Suppressor macrophage treated with lipopolysaccharide for 4 hours (primary cell): Measurements from ENCODE around the gene GPR180.
A peak's percentile ranks its signal among the peaks of the same experiment; 100 is the strongest.
"Not testable (repeated sequence)": the region's sequence is repeated elsewhere in the genome, so short reads cannot be mapped to it uniquely, and the experiment has no call there.

Source experiments
- DNase-seq: peaks from one replicate; pipeline ENCODE4 v3.0.0-alpha.2; 2020

Gene GPR180

DNA sequence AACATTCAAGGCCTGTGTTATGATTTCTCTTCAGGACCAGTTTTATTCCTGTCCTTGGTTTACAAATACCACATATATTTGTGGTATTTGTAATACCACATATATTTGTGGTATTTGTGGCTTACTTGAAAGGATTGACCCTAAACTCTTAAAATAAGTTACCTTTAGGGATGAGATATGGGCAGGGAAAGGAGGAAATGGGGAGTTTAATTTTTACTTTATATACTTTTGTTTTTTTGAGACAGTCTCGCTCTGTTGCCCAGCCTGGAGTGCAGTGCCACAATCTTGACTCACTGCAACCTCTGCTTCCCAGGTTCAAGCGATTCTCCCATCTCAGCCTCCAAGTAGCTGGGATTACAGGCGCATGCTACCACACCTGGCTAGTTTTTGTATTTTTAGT is 3.4 kb upstream of the GPR180 start:
- DNase-seq, result no peak

DNA sequence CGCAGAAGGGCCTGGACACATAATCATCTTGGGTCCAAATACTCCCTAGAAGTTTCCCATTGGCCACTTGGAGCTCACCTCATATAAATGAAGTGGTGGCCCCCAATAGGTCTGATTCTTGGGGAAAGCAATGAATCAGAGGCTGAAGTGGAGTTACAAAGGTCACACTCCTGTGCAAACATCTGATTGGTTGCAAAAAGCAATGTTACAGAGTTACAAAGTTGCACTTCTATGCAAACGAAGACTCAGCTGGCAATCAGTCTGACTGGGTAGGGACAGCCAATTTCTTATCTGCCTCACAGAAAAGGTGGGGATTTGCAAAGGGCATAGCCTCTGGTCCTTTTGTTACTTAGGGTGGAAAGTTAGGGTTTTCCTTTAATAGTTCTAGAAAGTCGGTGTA is 1.8 kb upstream of the GPR180 start:
- no peak for DNase-seq

DNA sequence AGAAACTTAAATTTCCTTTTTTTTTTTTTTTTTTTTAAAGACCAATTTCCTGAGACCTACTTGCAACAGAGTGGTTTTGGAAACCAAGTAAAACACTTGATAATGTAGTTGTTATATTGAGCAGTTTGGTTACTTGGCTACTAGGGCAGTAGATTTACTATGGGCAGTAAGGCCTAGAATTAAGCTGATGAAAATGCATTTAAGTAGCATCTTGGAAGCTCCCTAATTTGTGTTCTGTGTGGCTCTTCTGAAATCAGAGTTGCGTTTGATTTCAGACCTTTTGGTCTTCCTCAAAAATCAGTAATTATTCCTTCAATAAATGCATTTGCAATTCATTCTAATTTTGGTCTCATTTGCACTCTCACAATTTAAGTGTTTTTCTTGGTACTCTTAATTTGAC is 810 bp downstream of the GPR180 start:
- no peak for DNase-seq

DNA sequence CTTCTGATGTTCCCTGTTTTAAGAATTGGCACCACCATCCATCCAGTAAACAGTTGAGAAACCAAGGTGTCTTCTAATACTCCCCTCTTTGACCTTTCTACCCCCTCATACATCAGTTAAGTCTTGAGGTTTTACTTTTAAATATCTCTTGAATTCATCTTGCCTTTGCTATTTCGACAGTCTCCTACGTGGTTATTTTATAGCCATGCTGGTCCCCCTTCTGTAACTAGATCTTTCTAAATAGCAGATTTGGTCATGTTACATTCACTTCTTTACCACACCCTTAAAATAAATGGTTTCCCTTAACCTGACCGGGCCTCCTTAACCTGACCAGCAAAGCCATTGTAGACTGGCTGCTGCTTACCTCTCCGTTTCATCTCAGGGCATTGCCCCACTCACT is 5.4 kb downstream of the GPR180 start:
- no peak for DNase-seq

DNA sequence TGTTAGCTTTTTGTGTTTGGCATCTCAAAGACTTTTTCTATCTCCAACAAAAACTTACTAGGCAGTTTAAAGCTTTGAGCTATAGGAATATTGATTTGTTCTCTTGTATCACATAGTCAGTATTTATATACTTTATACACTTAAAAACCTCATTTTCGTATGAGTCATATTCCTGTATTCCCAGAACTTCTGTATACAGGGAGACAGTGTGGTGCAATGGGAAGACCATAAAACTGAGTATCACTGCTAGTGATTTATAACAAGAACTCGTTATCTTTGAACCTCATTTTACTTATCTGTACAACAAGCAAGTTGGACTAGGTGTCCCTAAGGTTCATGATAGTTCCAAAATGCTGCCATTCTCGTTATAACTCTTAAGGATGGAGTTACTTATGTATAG is 6.3 kb downstream of the GPR180 start:
- no peak for DNase-seq

DNA sequence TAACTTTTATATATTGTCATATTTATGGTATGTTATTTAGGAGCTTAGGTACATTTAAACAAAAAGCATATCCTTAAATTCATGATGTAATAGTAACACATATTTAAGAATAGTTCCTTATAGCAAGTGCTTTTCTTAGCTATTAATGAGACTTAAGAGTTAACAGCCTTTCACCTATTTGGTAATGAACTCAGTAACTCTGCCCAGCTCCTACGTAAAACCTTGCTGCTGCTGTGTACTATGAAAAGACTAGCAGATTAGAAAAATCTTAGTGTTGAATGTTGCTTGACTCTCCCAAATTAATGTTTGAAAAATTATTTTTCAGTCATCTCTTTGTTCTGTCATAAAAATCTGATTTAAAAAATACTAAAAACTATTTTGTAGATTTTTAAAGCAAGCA is 6.9 kb downstream of the GPR180 start:
- no peak for DNase-seq

DNA sequence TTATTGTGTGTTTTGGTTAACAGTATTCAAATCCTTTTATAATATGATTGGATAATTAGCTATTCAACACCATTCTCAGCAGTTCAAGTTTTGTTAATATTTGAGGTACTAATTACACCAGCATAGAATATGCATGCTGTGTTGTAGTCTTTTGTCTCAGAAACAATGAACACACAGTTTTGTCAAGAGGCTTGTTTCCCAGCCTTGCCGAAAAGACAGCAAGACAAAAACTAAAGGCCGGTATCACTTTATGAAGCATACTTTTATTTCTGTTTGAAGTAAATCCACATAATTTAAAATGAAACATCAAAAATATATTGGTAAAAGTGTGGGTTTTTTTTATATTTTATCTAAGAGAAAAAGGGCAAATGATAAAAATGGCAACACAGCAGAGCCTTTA is 7.5 kb downstream of the GPR180 start:
- DNase-seq, result no peak

DNA sequence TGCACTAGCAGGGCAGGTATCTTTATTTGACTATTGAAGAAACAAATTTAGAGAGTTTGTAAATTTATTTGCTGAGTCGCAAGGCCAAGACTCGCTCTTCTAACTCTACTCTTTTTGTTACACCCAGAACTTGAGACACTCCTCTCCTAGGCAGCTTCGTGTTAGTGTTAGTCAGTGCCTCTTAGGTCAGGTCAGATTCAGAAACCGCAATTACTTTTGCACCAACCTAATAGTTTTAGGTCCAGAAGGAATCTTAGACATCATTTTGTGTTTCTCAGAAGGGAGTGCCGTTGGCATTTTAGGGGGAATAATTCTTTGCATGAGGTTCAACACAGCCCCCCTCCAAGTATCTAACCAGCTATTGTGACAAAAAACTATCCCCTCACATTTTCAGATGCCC is 8.8 kb downstream of the GPR180 start:
- no peak for DNase-seq

DNA sequence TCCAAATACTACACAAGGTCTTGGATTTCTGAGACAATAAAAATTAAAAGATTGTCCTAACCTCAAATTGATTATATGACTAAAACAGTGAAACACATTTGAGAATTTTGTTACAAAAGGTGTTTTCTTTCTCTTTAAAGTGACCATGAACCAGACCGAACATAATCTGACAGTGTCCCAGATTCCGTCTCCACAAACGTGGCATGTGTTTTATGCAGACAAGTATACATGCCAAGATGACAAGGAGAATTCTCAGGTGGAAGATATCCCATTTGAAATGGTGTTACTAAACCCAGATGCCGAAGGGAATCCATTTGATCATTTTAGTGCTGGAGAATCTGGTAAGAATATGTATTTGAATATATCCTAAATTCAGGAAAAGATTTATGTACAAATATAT is 10.4 kb downstream of the GPR180 start:
- no peak for DNase-seq

DNA sequence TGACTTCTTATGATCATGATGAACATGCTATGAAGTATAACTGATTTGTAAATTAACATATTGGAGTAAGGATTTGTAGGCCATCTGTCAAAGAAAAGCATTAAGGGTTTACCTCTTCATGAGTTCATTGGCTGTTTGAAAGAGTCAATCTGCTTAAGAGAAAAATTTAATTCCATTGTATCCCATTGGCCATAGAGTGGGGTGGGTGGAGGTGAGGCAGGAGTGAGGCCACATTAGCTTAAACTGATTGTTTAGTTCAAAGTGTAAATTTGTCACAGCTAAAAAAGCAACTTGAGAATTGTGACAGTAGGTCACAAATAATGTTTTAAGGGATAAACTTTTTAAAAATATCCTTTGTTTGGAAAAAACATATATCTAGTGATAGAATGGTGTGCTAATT is 11.4 kb downstream of the GPR180 start:
- DNase-seq, result no peak

DNA sequence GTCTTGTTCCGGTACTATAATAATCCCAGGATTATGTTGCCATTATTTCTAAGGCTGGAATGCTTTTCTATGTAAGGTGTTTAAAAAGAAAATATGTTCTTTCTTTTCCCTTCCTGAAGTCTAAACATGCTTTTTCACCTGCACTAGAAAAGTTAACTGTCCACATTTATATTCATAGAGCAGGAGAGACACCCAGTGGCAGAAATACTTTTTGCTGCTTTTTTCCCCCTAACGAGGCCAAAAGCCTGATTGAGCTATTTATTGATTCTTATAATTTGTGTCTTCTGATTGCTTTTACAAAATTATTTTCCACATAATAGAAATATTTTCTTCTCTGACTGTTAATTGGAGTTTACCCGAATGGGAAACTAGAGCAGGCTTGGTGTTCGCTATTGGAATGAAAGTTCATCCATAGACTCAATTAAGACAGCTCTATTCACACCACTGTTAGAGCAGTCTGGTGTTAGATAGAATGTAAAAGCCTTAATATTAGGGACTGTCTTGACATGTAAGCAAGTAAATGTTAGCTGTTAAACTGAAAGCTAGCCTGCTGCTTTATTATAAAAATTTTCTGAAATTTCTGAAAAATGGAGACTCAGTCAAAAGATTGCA is 15.8 kb downstream of the GPR180 start:
- no peak for DNase-seq

DNA sequence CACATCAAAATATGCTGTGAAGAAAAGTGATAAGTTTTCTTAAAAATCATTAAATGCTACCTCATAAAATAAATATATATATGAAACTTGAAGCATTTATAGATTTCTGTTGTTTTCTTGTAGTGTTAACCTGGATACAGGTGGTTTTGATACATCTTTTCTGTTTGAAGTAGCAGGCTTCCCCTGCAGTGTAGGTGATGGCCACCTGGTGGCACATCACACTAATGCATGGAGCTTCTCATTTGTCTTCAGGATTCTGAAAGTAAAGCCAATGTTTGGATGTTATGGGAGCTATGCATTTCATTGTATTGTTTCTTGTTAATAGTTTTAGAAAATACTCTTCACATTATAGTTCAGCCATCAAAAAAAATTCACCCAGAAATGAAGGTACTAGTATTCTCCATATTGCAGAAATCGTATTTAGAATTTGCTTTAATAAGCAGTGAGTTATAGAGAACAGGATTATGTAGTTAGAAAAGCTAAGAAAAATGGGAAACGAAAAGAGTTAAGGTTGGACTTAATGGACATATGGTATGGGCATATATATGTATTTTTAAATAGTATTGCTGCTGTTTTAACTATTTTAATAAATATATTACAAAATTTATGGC is 18.7 kb downstream of the GPR180 start:
- DNase-seq, result no peak

DNA sequence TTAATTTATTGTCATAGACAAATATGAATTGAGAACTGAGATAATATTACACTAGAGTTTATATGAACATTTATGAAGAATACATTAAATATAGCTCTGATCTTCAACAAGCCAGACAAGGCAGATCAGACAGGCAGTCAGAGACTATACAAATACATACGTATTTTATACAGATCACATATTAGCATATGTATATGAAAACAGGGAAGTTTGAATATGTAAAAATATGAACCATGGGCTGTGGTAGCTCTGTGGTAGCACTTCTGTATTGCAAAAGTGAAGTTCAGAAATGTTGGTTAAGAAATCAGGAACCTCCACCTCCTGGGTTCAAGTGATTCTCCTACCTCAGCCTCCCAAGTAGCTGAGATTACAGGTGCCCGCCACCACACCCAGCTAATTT is 20.7 kb downstream of the GPR180 start:
- DNase-seq, result no peak

DNA sequence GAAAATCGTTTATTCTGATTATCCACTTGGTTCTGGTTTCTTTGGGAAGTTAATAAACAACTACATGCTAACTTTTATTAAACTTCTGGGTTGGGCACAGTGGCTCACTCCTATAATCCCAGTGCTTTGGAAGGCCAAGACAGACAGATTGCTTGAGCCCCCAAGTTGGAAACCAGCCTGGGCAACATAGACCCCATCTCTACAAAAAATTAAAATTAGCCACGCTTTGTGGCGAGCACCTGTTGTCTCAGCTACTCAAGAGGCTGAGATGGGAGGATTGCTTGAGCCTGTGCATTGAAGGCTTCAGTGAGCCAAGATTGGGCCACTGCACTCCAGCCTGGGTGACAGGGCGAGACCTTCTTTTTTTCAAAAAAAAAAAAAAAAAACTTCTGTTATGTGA is 21.7 kb downstream of the GPR180 start:
- no peak for DNase-seq

DNA sequence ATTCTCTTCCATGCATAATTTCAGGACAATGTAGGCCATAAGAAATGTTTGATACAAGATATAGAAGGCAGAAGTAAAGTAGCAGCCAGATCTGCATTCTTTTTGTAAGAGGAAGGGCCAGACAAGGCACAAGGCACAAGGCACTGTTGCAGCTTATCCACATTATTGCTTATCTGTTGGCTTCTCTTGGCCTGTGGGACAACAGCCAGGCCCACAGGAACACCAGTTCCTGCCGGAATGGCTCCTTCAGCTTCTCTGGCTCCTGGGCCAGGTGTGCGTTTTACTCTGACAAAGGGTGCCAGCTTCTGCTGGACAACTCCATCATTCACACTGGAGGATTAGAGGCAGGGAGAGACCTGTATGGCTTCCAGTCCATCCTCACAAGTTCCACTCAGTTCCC is 29.2 kb downstream of the GPR180 start:
- no peak for DNase-seq

DNA sequence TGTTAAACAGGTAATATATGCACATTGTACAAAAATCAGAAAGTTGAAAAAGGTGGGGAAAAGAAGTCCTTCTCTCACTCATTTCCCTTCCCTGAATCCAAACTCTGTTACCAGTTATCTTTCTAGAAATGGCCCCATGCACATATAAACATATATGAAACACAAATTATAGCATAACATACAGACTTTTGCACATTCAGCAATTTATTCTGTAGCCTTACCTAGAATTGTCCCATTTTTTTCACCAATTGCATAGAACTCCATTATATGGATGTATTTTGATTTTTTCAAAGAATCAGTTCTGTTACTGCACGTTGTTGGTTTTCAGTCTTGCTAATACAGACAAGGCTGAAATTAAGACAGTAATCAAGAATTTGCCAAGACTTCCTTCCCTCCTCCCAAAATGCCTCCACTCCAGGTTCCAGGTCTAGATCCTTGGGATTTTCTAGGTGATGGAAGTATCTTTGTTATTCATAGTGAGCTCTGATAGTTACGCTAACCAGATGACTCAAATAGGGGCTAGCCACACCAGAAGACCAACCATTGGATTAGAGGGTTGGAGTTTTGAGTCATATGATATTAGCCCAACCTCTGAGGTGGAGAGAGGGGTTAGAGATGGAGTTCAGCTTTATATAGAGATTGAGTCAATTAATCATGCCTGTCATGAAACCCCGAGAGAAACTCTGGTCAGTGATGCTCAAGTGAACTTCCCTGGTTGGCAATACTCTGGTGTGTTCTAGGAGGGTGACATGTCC is 30.7 kb downstream of the GPR180 start:
- no peak for DNase-seq

DNA sequence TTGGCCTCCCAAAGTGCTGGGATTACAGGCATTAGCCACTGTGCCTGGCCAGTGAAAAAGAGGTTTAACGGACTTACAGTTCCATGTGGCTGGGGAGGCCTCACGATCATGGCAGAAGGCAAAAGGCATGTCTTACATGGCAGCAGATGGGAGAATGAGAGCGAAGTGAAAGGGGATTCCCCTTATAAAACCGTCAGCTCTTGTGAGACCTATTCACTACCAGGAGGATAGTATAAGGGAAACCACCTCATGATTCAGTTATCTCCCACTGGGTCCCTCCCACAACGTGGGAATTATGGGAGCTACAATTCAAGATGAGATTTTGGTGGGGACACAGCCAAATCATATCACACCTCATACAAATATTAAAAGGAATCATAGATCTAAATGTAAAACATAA is 34.4 kb downstream of the GPR180 start:
- DNase-seq, result not testable (repeated sequence)

DNA sequence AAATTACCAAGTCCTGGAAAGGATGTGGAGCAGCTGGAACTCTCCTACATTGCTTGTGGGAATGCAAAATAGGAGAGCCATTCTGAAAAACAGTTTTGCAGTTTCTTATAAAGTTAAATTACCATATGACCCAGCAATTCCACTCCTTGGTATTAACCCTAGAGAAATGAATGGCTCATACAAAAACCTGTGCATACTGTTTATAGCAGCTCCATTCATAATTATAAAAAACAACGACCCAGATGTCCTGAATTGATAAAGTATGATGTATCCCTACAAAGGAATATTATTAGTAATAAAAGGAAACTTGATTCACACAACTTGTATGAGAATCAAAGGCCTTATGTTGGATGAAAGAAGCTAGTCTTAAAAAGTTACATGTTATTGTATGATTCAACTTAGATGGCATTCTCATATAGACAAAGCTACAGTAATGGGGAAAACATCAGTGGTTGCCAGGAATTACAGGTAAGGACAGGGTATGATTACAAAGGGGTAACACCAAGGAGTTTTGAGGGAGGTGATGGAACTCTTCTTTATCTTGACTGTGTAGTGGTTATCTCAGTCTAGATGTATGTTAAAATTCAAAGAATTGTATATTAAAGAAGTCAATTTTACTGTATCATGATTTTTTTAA is 35.4 kb downstream of the GPR180 start:
- DNase-seq, result no peak

DNA sequence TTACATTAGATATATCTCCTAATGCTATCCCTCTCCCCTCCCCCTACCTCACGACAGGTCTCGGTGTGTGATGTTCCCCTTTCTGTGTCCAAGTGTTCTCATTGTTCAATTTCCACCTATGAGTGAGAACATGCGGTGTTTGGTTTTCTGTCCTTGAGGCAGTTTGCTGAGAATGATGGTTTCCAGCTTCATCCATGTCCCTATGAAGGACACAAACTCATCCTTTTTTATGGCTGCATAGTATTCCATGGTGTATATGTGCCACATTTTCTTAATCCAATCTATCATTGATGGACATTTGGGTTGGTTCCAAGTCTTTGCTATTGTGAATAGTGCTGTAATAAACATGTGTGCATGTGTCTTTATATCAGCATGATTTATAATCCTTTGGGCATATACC is 36.0 kb downstream of the GPR180 start:
- DNase-seq, result not testable (repeated sequence)

DNA sequence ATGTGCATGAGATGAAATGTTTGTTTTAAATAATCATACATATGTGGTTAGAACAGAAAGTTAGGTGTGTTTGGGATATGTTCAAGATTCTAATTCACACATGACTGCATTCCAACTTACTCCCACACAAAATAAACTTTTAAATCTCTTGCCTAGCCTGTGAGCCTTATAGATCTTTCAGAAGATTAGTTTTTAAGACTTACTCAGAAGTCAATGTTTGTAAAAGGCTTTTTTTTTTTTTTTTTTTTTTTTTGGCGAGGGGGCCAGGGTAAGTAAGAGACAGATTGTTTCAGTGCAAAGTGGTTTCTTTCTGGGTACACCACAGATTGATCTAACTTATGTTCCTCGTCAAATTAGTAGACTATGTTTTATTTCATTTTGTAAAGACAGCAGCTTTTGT is 39.1 kb downstream of the GPR180 start:
- no peak for DNase-seq

DNA sequence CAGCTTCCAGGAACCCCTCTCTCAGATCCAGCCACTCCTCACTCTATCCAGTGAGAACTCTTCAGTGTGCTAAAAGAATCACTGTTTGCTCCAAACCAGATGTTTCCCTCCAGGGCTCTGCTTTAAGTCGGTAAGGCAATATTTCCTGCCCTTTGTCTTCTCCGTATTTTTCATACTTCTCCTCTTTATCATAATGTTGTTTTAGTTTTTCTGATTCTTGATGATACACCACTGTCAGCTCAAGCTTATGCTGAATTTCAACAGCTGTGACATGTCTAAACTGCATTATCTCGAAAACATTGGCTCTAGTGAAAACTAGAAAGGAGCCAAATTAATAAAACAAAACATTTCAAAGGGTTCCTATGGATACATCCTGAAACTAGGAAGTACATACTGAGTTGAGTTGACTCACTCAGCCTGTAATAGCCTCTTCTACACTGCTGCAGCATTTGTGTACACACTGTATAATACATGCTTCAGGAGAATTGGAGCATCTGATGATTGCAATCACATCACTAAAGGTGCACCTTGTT is 39.8 kb downstream of the GPR180 start:
- DNase-seq, result peak; percentile 9

DNA sequence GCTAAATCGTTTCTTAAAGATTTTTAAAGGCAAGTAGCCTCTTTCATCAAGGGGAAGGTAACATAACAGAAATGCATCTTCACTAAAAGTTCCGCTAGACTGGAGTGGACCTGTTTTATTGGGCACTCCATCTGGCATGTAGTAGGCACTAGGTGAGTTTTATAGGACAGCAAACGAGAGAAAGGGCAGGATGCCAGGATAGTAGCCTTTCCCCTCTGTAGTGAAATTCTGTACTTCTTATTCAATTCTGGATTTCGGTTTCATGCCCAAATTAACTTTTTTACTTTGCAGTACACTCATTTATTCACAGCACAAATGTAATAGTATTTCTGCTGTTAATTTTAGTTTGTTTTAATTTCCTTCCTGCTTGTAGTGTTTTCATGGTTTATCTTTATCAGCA is 45.2 kb downstream of the GPR180 start:
- DNase-seq, result no peak

DNA sequence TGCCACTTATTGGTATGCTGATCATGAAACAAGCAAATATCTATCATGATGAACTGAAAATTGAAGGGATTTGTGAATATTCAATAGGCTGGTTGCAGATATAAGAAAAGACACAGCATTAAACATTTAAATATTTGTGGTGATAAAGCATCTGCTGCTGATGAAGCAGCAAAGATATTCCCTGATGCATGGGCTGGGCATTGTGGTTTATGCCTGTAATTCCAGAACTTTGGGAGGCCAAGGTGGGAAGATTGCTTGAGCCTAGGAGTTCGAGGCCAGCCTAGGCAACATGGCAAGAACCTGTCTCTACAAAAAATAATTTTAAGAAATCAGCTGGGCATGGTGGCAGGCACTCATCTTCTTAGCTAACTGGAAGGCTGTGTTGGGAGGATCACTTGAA is 54.5 kb downstream of the GPR180 start:
- DNase-seq, result no peak

DNA sequence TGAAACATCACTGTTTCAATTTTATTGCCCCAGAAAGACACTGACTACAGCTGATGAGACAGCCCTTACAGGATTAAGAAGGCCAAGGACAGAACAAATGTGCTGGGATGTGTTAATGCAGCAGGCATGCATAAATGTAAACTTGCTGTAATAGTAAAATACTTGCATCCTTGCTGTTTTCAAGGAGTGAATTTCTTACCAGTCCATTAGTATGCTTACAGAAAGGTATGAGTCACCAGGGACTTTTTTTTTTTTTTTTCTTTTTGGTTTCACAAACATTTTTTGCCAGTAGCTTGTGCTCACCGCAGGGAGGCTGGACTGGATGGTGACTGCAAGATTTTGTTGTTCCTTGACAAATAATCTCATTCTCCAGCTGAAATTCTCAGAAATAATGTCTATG is 55.1 kb downstream of the GPR180 start:
- DNase-seq, result peak; percentile 31
